ENCODE results near the gene GGN.

DNA sequence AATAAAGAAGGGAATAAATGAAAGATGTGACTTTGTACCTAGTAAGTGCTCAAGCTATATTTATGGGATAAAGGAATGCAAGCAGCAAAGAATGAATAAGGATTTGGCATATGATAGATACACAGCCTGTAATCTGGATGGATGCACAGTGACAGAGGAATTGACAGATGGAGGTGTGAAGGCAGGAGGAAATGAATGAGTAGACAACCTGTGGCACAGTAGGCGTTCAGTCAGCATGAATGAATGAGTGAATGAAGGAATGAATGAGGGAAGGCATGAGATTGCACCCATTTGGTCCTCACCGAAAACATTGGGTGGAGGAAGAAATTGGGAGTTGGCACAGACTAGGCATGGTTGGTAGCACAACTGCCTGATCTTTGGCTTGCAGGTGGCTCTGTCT, 18.2 kb downstream of the GGN start:
- TF ChIP-seq EZH2 (IDR thresholded peaks at IDR 0.05; ENCODE audit: borderline replicate concordance, low read length) = no peak
- TF ChIP-seq CTCF (conservative IDR thresholded peaks at IDR 0.05 in 1 of 2, IDR thresholded peaks at IDR 0.05 in 1 of 2; ENCODE audit: extremely low read depth in 1 of 2, insufficient read depth in 1 of 2, low read depth in 1 of 2, low read length in 2 of 2) = no peak
